ENCODE measurements around the gene OR51B5. TPM values are rescaled to one million over a fixed set of nuclear protein-coding genes. Genes with fewer than 3 reads are reported as not detected.

OR51B5 gene
- total RNA-seq, 1 donor from 2014 or later, result not detected

- Mint-ChIP-seq H3K27me3 (ENCODE audit: insufficient read depth, low read depth) (peaks cover 2% of the 10 kb centered on the region), H3K9me3 (no peaks in the 10 kb centered on the region), H3K36me3 (no peaks in the 10 kb centered on the region), H3K4me1 (no peaks in the 10 kb centered on the region), H3K4me3 (no peak within 1 kb of the TSS), H3K27ac (no peak within 1 kb of the TSS)
- Histone ChIP-seq H3K4me3 (peak within 1 kb of the TSS; percentile 20), H3K4me1 (peaks cover 30% of the 10 kb centered on the region), H3K9ac (no peak within 1 kb of the TSS), H3K4me2 (peak within 1 kb of the TSS; percentile 73), H3K27me3 (peaks cover 35% of the 10 kb centered on the region), H3K9me3 (ENCODE audit: low read depth) (no peaks in the 10 kb centered on the region), H3K27ac (peak within 1 kb of the TSS; percentile 92), H3K36me3 (no peaks in the 10 kb centered on the region), H3F3A (ENCODE audit: low read depth) (peaks cover 28% of the 10 kb centered on the region), H4K20me1 (ENCODE audit: low read depth) (no peaks in the 10 kb centered on the region), H2AFZ (replicated peaks) (no peak within 1 kb of the TSS), H3K79me2 (ENCODE audit: low read depth) (no peaks in the 10 kb centered on the region)
- DNase-seq (ENCODE audit: low spot score), result peak; percentile 82
- TF ChIP-seq EZH2phosphoT487 (IDR thresholded peaks at IDR 0.05) (no peak), EZH2 (IDR thresholded peaks at IDR 0.05) (no peak), CTCF (IDR thresholded peaks at IDR 0.05) (no peak)
Measured at GRCh38 chr11:5383576-5383975, 40.3 kb upstream of the OR51B5 start, which contains the start of gene OR51M1. Gene OR51M1 (plus strand): TSS chr11:5383812. CDS start chr11:5389399, 5,587 bp downstream.

GRCh38 chr11:5380740-5381342 is 37.5 kb upstream of the OR51B5 start:
- no peaks in the 10 kb centered on the region for H3K36me3 Mint-ChIP-seq
- peaks cover 28% of the 10 kb centered on the region for H3F3A ChIP-seq (ENCODE audit: low read depth)
- H3K9me3 Mint-ChIP-seq, result no peaks in the 10 kb centered on the region
- no peak overlapping the region for H3K4me2 ChIP-seq
- no peaks in the 10 kb centered on the region for H3K36me3 ChIP-seq
- no peak overlapping the region for H3K27ac Mint-ChIP-seq
- TF ChIP-seq EZH2 (IDR thresholded peaks at IDR 0.05), result no peak
- peak; percentile 81 for TF ChIP-seq CTCF (IDR thresholded peaks at IDR 0.05)
- no peak for TF ChIP-seq EZH2phosphoT487 (IDR thresholded peaks at IDR 0.05)
- no peak overlapping the region for H3K27ac ChIP-seq
- peaks cover 2% of the 10 kb centered on the region for H3K27me3 Mint-ChIP-seq (ENCODE audit: insufficient read depth, low read depth)
- no peak overlapping the region for H3K4me3 Mint-ChIP-seq
- H3K27me3 ChIP-seq, result peaks cover 35% of the 10 kb centered on the region
- H3K9ac ChIP-seq, result no peak overlapping the region
- H3K4me1 Mint-ChIP-seq, result no peaks in the 10 kb centered on the region
- no peak overlapping the region for H2AFZ ChIP-seq (replicated peaks)
- no peaks in the 10 kb centered on the region for H3K9me3 ChIP-seq (ENCODE audit: low read depth)
- no peak overlapping the region for H3K4me3 ChIP-seq
- peaks cover 30% of the 10 kb centered on the region for H3K4me1 ChIP-seq
- H3K79me2 ChIP-seq (ENCODE audit: low read depth), result no peaks in the 10 kb centered on the region
- peak; percentile 83 for DNase-seq (ENCODE audit: low spot score)
- no peaks in the 10 kb centered on the region for H4K20me1 ChIP-seq (ENCODE audit: low read depth)

- no peaks in the 10 kb centered on the region for H3K9me3 ChIP-seq (ENCODE audit: low read depth)
- H3K36me3 ChIP-seq, result no peaks in the 10 kb centered on the region
- H3K9ac ChIP-seq, result no peak overlapping the region
- H3K9me3 Mint-ChIP-seq, result peaks cover 8% of the 10 kb centered on the region
- no peaks in the 10 kb centered on the region for H3F3A ChIP-seq (ENCODE audit: low read depth)
- H3K4me3 Mint-ChIP-seq, result no peak overlapping the region
- no peak overlapping the region for H2AFZ ChIP-seq (replicated peaks)
- no peak overlapping the region for H3K4me3 ChIP-seq
- no peaks in the 10 kb centered on the region for H3K27me3 ChIP-seq
- no peaks in the 10 kb centered on the region for H3K36me3 Mint-ChIP-seq
- no peaks in the 10 kb centered on the region for H4K20me1 ChIP-seq (ENCODE audit: low read depth)
- TF ChIP-seq CTCF (IDR thresholded peaks at IDR 0.05) (peak; percentile 45), EZH2 (IDR thresholded peaks at IDR 0.05) (no peak)
- H3K27ac Mint-ChIP-seq, result no peak overlapping the region
- H3K79me2 ChIP-seq (ENCODE audit: low read depth), result no peaks in the 10 kb centered on the region
- H3K4me1 Mint-ChIP-seq, result no peaks in the 10 kb centered on the region
- no peak overlapping the region for H3K27ac ChIP-seq
- no peaks in the 10 kb centered on the region for H3K4me1 ChIP-seq
- DNase-seq (ENCODE audit: low spot score), result peak; percentile 36
- peaks cover 2% of the 10 kb centered on the region for H3K27me3 Mint-ChIP-seq (ENCODE audit: insufficient read depth, low read depth)
- H3K4me2 ChIP-seq, result no peak overlapping the region
Measured at GRCh38 chr11:5369789-5370188, 26.5 kb upstream of the OR51B5 start.

All from neural progenitor cell (in vitro differentiated cells).